Endothelial cell of umbilical vein (primary cell): ENCODE data around the gene CYP26C1. TPM values are rescaled to one million over a fixed set of nuclear protein-coding genes. Genes with fewer than 3 reads are reported as not detected.

ENCODE experiments used
- BruUV-seq: library from RNA; stranded (reverse); fragments of 400-500 nt; replicated peaks from 2 replicates; lab custom pipeline; 2021; lab: Mats Ljungman, UMichigan
- CTCF ChIA-PET: fragments of 300-600, 350-600 bp; sonication (Branson Sonifier 250); formaldehyde crosslinking; loops from one replicate; lab custom pipeline; 2021; ENCODE audit warnings: antibody characterized with exemption, inconsistent platforms; lab: Charles Lee
- POLR2A ChIA-PET: fragments of 300-600, 350-600 bp; sonication (Branson Sonifier 250); formaldehyde crosslinking; loops from one replicate; lab custom pipeline; 2021; ENCODE audit warnings: antibody characterized with exemption, inconsistent platforms; lab: Charles Lee
- DNase-seq: peaks from one replicate; pipeline ENCODE4 v3.0.0-alpha.2; 2011; ENCODE audit warnings: low read depth, low spot score
- FAIRE-seq: peaks from 2 replicates; lab custom pipeline; 2011; peaks lifted over from hg19 to GRCh38; lab: Jason Lieb, UNC
- H2AFZ ChIP-seq: 2 replicates; pipeline ENCODE4 v1.6.0; 2012; ENCODE audit warnings: low read depth, low read length, control low read depth, inconsistent platforms
- H3K27ac ChIP-seq: 2 replicates; pipeline ENCODE4 v1.5.1; 2011; ENCODE audit warnings: low read depth, mild to moderate bottlenecking, control low read depth, low read length, moderate library complexity; ENCODE audit not compliant: insufficient read depth
- H3K27me3 ChIP-seq, 2 experiments: 2 replicates each; pipeline versions ENCODE4 v1.6.0 to v1.6.1; 2011; ENCODE audit warnings: low read length in 2 of 2, mixed read lengths in 1 of 2; ENCODE audit not compliant: control insufficient read depth in 2 of 2, insufficient read depth in 2 of 2
- H3K36me3 ChIP-seq, 2 experiments: 2 replicates in 1 of 2; 3 replicates in 1 of 2; pipeline ENCODE4 v1.5.1; 2011; ENCODE audit warnings: low read length in 2 of 2, mild to moderate bottlenecking in 1 of 2, moderate library complexity in 1 of 2; ENCODE audit not compliant: control insufficient read depth in 2 of 2, insufficient read depth in 2 of 2; ENCODE audit errors: extremely low read depth in 1 of 2
- H3K4me1 ChIP-seq: 3 replicates; pipeline ENCODE4 v1.5.1; 2011; ENCODE audit warnings: mild to moderate bottlenecking, low read length; ENCODE audit not compliant: control insufficient read depth, insufficient read depth; ENCODE audit errors: extremely low read depth
- H3K4me2 ChIP-seq: 2 replicates; pipeline ENCODE4 v1.6.1; 2011; ENCODE audit warnings: low read length, control low read depth, mixed read lengths; ENCODE audit not compliant: insufficient read depth
- H3K4me3 ChIP-seq, 3 experiments: fragments of 200-600 bp in 1 of 3; sonication (generic), shearing (Covaris generic) in 1 of 3; replicated peaks in 1 of 3; 2 replicates each; pipeline ENCODE4 v1.5.1; 2011 to 2016; ENCODE audit warnings: control low read depth in 3 of 3, low read length in 3 of 3, mild to moderate bottlenecking in 2 of 3, inconsistent platforms in 1 of 3, low read depth in 1 of 3, moderate library complexity in 1 of 3; ENCODE audit not compliant: insufficient read depth in 1 of 3
- H3K79me2 ChIP-seq: 2 replicates; pipeline ENCODE4 v1.6.0; 2012; ENCODE audit warnings: low read length, inconsistent platforms; ENCODE audit not compliant: control insufficient read depth, insufficient read depth
- H3K9ac ChIP-seq: replicated peaks from 2 replicates; pipeline ENCODE3; 2011; ENCODE audit warnings: low read length, control low read depth; ENCODE audit not compliant: insufficient read depth; ENCODE audit errors: extremely low read depth
- H3K9me1 ChIP-seq: replicated peaks from 3 replicates; pipeline ENCODE4 v1.6.0; 2011; ENCODE audit warnings: mild to moderate bottlenecking, low read length; ENCODE audit not compliant: control insufficient read depth, insufficient read depth; ENCODE audit errors: extremely low read depth
- H3K9me3 ChIP-seq: replicated peaks from 2 replicates; pipeline ENCODE4 v1.5.1; 2012; ENCODE audit warnings: low read length, inconsistent platforms; ENCODE audit not compliant: control insufficient read depth, insufficient read depth
- H4K20me1 ChIP-seq: replicated peaks from 2 replicates; pipeline ENCODE3; 2011; ENCODE audit warnings: mild to moderate bottlenecking, low read length; ENCODE audit not compliant: control insufficient read depth, insufficient read depth; ENCODE audit errors: extremely low read depth
- EZH2 ChIP-seq: IDR thresholded peaks from 2 replicates; pipeline ENCODE4 v1.6.1; 2012; ENCODE audit warnings: borderline replicate concordance, low read depth, mild to moderate bottlenecking, moderate library complexity, low read length, inconsistent platforms; ENCODE audit not compliant: severe bottlenecking
- FOS ChIP-seq: IDR thresholded peaks from 2 replicates; pipeline ENCODE4 v1.6.1; 2011; ENCODE audit warnings: mild to moderate bottlenecking, low read length, moderate library complexity, borderline replicate concordance; ENCODE audit not compliant: insufficient read depth
- GATA2 ChIP-seq: IDR thresholded peaks from 2 replicates; pipeline ENCODE4 v1.7.0; 2011; ENCODE audit warnings: low read depth, mild to moderate bottlenecking, moderate library complexity, mixed read lengths, low read length; ENCODE audit not compliant: insufficient read length, insufficient read depth
- JUN ChIP-seq: IDR thresholded peaks from 2 replicates; pipeline ENCODE4 v1.6.1; 2011; ENCODE audit warnings: borderline replicate concordance, low read depth; ENCODE audit not compliant: insufficient read length, insufficient read depth
- MAX ChIP-seq: IDR thresholded peaks from 2 replicates; pipeline ENCODE4 v1.6.1; 2011; ENCODE audit not compliant: insufficient read depth, insufficient read length
- MYC ChIP-seq: IDR thresholded peaks from one replicate; pipeline ENCODE4 v1.6.1; 2011; ENCODE audit warnings: mild to moderate bottlenecking, low read depth, low read length
- POLR2A ChIP-seq: IDR thresholded peaks from 2 replicates; pipeline ENCODE4 v1.6.1; 2012; ENCODE audit warnings: low read depth, mild to moderate bottlenecking, control low read depth, low read length
- POLR2AphosphoS5 ChIP-seq: IDR thresholded peaks from 2 replicates; pipeline ENCODE4 v1.6.1; 2012; ENCODE audit warnings: low read depth, mild to moderate bottlenecking, control low read depth, low read length, moderate library complexity; ENCODE audit not compliant: insufficient read depth
- dilution Hi-C: fragments of 300-500 bp; cut with MboI; formaldehyde crosslinking; loops from one replicate; pipeline ENCODE4 v1.15.0; 2019; ENCODE audit warnings: low sequenced_read_pairs; ENCODE audit not compliant: extremely low pct_ligation_motif_present
- intact Hi-C: fragments of 100-400 bp; cut with micrococcal nuclease; formaldehyde crosslinking; loops from one replicate; pipeline ENCODE4 v1.10.0; 2022
- polyA plus RNA-seq, 4 experiments: library from polyadenylated mRNA; depleted of rRNA in 3 of 4; stranded (reverse) in 3 of 4; unstranded in 1 of 4; fragments of >200 nt; gene quantifications; 2 replicates each; pipeline versions ENCODE4 v1.2.1 to v1.2.3, GENCODE V29; 2011 to 2012; ENCODE audit warnings: missing spikeins in 1 of 4
- total RNA-seq: library from RNA; stranded (reverse); gene quantifications from 2 replicates; pipeline ENCODE4 v1.2.3, GENCODE V29; 2021
- TF ChIP-seq, protein P1 (sequence below), 2 donors: IDR thresholded peaks; 1 replicate in 1 of 2; 2 replicates in 1 of 2; pipeline ENCODE4 v1.5.1; 2011; ENCODE audit warnings: low read length in 2 of 2, mild to moderate bottlenecking in 2 of 2, moderate library complexity in 2 of 2, control low read depth in 1 of 2, inconsistent platforms in 1 of 2, low read depth in 1 of 2; ENCODE audit not compliant: insufficient read depth in 1 of 2; ENCODE audit errors: extremely low read depth in 1 of 2

The CYP26C1 gene
- total and polyA plus RNA-seq, 2 donors (not counting 3 experiments of a cell fraction or from before 2014, with no cell fraction given): 0.12 to 3.0 TPM

DNA sequence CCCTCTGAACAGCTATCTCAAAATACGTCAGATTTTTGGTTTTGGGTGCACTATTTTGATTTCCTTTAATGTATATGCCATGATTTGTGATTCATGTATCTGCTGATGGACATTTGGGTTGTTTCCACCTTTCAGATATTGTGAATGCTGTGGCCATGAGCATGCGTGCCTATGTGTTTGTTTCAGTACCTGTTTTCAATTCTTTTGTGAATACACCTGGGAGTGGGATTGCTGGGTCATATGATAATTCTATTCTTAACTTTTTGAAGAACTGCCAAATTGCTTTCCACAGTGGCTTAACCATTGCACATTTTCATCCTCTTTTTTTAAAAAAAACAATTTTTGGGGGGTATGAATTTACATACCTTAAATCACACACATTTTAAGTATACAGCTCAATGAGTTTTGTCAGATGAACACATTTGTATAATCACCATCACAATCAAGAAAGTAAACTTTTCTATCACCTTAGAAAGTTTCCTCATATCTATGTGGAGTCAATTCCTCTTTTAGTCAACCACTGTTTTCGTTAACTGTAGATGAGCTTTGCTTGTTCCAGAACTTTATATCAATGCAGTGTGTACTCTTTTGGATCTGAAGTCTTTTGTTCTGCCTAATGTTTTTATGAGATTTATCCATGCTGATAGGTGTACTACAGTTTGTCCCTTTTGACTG lies 50.0 kb downstream of the CYP26C1 start:
- BruUV-seq: no TSS peak
- H3K27ac ChIP-seq: no peak overlapping the region
- H3K9me1 ChIP-seq: no peaks in the 10 kb centered on the region
- no peaks in the 10 kb centered on the region for H3K79me2 ChIP-seq
- H3K4me3 ChIP-seq: no peak overlapping the region
- H3K4me1 ChIP-seq: no peaks in the 10 kb centered on the region
- no peak overlapping the region for H3K9ac ChIP-seq
- no peak for TF ChIP-seq MAX
- no peak for TF ChIP-seq MYC
- TF ChIP-seq, protein P1, sequence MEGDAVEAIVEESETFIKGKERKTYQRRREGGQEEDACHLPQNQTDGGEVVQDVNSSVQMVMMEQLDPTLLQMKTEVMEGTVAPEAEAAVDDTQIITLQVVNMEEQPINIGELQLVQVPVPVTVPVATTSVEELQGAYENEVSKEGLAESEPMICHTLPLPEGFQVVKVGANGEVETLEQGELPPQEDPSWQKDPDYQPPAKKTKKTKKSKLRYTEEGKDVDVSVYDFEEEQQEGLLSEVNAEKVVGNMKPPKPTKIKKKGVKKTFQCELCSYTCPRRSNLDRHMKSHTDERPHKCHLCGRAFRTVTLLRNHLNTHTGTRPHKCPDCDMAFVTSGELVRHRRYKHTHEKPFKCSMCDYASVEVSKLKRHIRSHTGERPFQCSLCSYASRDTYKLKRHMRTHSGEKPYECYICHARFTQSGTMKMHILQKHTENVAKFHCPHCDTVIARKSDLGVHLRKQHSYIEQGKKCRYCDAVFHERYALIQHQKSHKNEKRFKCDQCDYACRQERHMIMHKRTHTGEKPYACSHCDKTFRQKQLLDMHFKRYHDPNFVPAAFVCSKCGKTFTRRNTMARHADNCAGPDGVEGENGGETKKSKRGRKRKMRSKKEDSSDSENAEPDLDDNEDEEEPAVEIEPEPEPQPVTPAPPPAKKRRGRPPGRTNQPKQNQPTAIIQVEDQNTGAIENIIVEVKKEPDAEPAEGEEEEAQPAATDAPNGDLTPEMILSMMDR (IDR thresholded peaks at IDR 0.05; ENCODE audit: extremely low read depth in 1 of 2, insufficient read depth in 1 of 2, low read depth in 1 of 2, low read length in 2 of 2): no peak
- TF ChIP-seq GATA2: no peak
- TF ChIP-seq EZH2: no peak
- no peak for TF ChIP-seq POLR2A
- no peak for TF ChIP-seq POLR2AphosphoS5
- no peak for TF ChIP-seq JUN
- no peak for TF ChIP-seq FOS
- dilution Hi-C loops (loop anchor here (25.0 kb wide), 1 partner anchor 177 kb away; no protein-coding TSS in a partner anchor), intact Hi-C loops (no loop called here)
- H3K9me3 ChIP-seq: no peaks in the 10 kb centered on the region
- H4K20me1 ChIP-seq: no peaks in the 10 kb centered on the region
- no peak overlapping the region for H3K4me2 ChIP-seq
- peaks cover 8 to 12% of the 10 kb centered on the region in 2 experiments for H3K27me3 ChIP-seq
- H3K36me3 ChIP-seq: no peaks in the 10 kb centered on the region
- ChIA-PET CTCF (no interaction called here), POLR2A (no interaction called here)
- FAIRE-seq (no peak), DNase-seq (no peak)
- H2AFZ ChIP-seq: no peak overlapping the region
